Activated T-helper 9 cell treated with anti-CD3 and anti-CD28 coated beads, Interleukin-2, amount 50 U/mL, for 16 hours (primary cell): ENCODE results near the gene HDHD3.

Experiments used
- DNase-seq: peaks from one replicate; pipeline ENCODE4 v3.0.0-alpha.2; 2020; ENCODE audit warnings: low read depth

Gene HDHD3

GRCh38 chr9:113328045-113328782 lies 48.6 kb downstream of the HDHD3 start:
- no peak for DNase-seq

- no peak for DNase-seq
Observed at GRCh38 chr9:113326230-113326629, 50.6 kb downstream of the HDHD3 start.
